ENCODE measurements around the gene IQCF2. TPM values are rescaled to one million over a fixed set of nuclear protein-coding genes. Genes with fewer than 3 reads are reported as not detected.

The IQCF2 gene
- polyA plus RNA-seq, 1 donor from 2014 or later: not detected

DNA sequence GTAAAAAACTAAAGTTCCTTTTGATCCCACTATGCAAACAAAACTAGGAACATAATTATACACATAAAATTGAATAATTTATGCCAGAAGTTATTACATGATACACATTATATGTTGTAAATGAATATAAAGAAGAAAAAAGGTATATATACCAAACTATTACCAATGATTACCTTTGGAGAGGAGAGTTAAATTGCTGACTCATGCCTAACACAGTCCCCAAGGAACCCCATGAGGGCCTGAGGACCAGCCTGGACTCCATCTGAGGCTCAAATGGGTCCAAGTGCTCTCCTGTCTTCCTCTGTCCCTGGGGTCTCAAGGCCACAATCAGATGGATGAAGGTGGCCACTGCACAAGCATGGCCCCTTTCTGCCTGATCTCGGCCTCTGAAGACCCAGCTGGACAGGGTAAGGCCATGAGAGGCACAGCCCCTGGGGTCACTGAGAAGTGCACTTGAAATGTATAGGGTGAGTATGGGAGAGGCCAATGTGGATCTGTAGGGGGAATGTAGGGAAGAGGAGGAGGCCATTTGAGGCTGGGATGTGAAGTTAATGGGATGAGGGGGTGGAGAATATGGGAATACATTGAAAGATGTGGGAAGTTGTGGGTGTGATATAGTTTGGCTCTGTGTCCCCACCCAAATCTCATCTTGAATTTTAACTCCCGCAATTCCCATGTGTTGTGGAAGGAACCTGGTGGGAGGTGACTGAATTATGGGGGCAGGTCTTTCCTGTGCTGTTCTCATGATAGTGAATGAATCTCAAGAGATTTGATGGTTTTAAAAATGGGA is 42.8 kb downstream of the IQCF2 start:
- no peak overlapping the region for H3K27ac ChIP-seq (ENCODE audit: low read length)
- H3K9ac ChIP-seq (ENCODE audit: low read length): no peak overlapping the region
- no peaks in the 10 kb centered on the region for H4K20me1 ChIP-seq (ENCODE audit: insufficient read depth)
- TF ChIP-seq, protein P1, sequence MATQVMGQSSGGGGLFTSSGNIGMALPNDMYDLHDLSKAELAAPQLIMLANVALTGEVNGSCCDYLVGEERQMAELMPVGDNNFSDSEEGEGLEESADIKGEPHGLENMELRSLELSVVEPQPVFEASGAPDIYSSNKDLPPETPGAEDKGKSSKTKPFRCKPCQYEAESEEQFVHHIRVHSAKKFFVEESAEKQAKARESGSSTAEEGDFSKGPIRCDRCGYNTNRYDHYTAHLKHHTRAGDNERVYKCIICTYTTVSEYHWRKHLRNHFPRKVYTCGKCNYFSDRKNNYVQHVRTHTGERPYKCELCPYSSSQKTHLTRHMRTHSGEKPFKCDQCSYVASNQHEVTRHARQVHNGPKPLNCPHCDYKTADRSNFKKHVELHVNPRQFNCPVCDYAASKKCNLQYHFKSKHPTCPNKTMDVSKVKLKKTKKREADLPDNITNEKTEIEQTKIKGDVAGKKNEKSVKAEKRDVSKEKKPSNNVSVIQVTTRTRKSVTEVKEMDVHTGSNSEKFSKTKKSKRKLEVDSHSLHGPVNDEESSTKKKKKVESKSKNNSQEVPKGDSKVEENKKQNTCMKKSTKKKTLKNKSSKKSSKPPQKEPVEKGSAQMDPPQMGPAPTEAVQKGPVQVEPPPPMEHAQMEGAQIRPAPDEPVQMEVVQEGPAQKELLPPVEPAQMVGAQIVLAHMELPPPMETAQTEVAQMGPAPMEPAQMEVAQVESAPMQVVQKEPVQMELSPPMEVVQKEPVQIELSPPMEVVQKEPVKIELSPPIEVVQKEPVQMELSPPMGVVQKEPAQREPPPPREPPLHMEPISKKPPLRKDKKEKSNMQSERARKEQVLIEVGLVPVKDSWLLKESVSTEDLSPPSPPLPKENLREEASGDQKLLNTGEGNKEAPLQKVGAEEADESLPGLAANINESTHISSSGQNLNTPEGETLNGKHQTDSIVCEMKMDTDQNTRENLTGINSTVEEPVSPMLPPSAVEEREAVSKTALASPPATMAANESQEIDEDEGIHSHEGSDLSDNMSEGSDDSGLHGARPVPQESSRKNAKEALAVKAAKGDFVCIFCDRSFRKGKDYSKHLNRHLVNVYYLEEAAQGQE (IDR thresholded peaks at IDR 0.05; ENCODE audit: borderline replicate concordance): no peak
- TF ChIP-seq TAF1 (IDR thresholded peaks at IDR 0.05; ENCODE audit: low read depth) (no peak), SMC3 (conservative IDR thresholded peaks at IDR 0.05; ENCODE audit: poor library complexity) (no peak), EZH2 (IDR thresholded peaks at IDR 0.05; ENCODE audit: borderline replicate concordance, insufficient read depth, low read length, poor library complexity, severe bottlenecking) (no peak), POLR2AphosphoS5 (IDR thresholded peaks at IDR 0.05) (no peak), RAD21 (conservative IDR thresholded peaks at IDR 0.05) (no peak)
- TF ChIP-seq, protein P2, sequence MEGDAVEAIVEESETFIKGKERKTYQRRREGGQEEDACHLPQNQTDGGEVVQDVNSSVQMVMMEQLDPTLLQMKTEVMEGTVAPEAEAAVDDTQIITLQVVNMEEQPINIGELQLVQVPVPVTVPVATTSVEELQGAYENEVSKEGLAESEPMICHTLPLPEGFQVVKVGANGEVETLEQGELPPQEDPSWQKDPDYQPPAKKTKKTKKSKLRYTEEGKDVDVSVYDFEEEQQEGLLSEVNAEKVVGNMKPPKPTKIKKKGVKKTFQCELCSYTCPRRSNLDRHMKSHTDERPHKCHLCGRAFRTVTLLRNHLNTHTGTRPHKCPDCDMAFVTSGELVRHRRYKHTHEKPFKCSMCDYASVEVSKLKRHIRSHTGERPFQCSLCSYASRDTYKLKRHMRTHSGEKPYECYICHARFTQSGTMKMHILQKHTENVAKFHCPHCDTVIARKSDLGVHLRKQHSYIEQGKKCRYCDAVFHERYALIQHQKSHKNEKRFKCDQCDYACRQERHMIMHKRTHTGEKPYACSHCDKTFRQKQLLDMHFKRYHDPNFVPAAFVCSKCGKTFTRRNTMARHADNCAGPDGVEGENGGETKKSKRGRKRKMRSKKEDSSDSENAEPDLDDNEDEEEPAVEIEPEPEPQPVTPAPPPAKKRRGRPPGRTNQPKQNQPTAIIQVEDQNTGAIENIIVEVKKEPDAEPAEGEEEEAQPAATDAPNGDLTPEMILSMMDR (IDR thresholded peaks at IDR 0.05; ENCODE audit: poor library complexity, severe bottlenecking): no peak
- no peak overlapping the region for H3K4me3 ChIP-seq (ENCODE audit: low read length)
- no peak overlapping the region for H3K4me2 ChIP-seq (ENCODE audit: low read length)
- no peaks in the 10 kb centered on the region for H3K79me2 ChIP-seq (replicated peaks; ENCODE audit: insufficient read depth, low read length)
- H3K9me3 ChIP-seq (ENCODE audit: low read length): no peaks in the 10 kb centered on the region
- no peaks in the 10 kb centered on the region for H3K36me3 ChIP-seq (ENCODE audit: insufficient read depth, low read length)
- H3K9me2 ChIP-seq (ENCODE audit: insufficient read depth, low read length): no peaks in the 10 kb centered on the region
- H3F3A ChIP-seq (ENCODE audit: insufficient read depth, low read length, poor library complexity, severe bottlenecking): no peaks in the 10 kb centered on the region
- no peaks in the 10 kb centered on the region for H3K27me3 ChIP-seq (ENCODE audit: insufficient read depth, low read depth, low read length)
- no peak overlapping the region for H2AFZ ChIP-seq (ENCODE audit: low read depth, low read length)

DNA sequence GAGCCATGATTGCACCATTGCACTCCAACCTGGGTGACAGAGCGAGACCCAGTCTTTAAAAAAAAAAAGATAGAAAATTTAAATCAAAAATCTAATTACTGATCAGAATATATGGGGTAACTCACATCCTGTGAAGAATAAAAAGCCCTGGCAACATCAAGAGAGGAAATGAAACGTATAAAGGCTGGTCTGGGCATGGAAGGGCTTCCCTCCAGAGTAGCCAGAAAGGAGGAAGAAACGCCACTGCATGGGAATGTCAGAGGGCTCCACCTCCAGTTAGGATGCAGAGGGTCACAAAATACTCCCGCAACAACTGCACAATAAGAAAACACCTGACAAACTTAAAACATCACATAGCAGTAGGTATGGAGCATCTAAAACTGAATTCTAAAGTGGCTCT is 46.6 kb downstream of the IQCF2 start:
- Histone ChIP-seq H3K9me3 (ENCODE audit: low read length) (no peaks in the 10 kb centered on the region), H3K9me2 (ENCODE audit: insufficient read depth, low read length) (no peaks in the 10 kb centered on the region), H3K9ac (ENCODE audit: low read length) (no peak overlapping the region), H3K27ac (ENCODE audit: low read length) (no peak overlapping the region), H3K79me2 (replicated peaks; ENCODE audit: insufficient read depth, low read length) (no peaks in the 10 kb centered on the region), H4K20me1 (ENCODE audit: insufficient read depth) (no peaks in the 10 kb centered on the region), H3K27me3 (ENCODE audit: insufficient read depth, low read depth, low read length) (no peaks in the 10 kb centered on the region), H3K4me2 (ENCODE audit: low read length) (no peak overlapping the region), H3K36me3 (ENCODE audit: insufficient read depth, low read length) (no peaks in the 10 kb centered on the region), H2AFZ (ENCODE audit: low read depth, low read length) (no peak overlapping the region), H3F3A (ENCODE audit: insufficient read depth, low read length, poor library complexity, severe bottlenecking) (no peaks in the 10 kb centered on the region), H3K4me3 (ENCODE audit: low read length) (no peak overlapping the region)
- TF ChIP-seq, protein P1 (IDR thresholded peaks at IDR 0.05; ENCODE audit: borderline replicate concordance): no peak
- TF ChIP-seq EP300 (conservative IDR thresholded peaks at IDR 0.05; ENCODE audit: poor library complexity, severe bottlenecking) (no peak), EZH2 (IDR thresholded peaks at IDR 0.05; ENCODE audit: borderline replicate concordance, insufficient read depth, low read length, poor library complexity, severe bottlenecking) (no peak), RAD21 (conservative IDR thresholded peaks at IDR 0.05) (no peak), POLR2AphosphoS5 (IDR thresholded peaks at IDR 0.05) (no peak), TAF1 (IDR thresholded peaks at IDR 0.05; ENCODE audit: low read depth) (no peak), SMC3 (conservative IDR thresholded peaks at IDR 0.05; ENCODE audit: poor library complexity) (no peak), MXI1 (conservative IDR thresholded peaks at IDR 0.05; ENCODE audit: poor library complexity, severe bottlenecking) (no peak)
- TF ChIP-seq, protein P2 (IDR thresholded peaks at IDR 0.05; ENCODE audit: poor library complexity, severe bottlenecking): no peak
